Measurements from ENCODE around the gene STK38L. TPM values are rescaled to one million over a fixed set of nuclear protein-coding genes. Genes with fewer than 3 reads are reported as not detected.

STK38L gene
- polyA plus RNA-seq, 1 of the 3 experiments (the other 2 are of a cell fraction), result 4.7 TPM

- Histone ChIP-seq H4K20me1 (ENCODE audit: insufficient read depth) (no peaks in the 10 kb centered on the region), H3K79me2 (ENCODE audit: insufficient read depth) (no peaks in the 10 kb centered on the region), H3K4me2 (no peak overlapping the region), H3K9ac (no peak overlapping the region), H3K36me3 (replicated peaks in 1 of 2; ENCODE audit: control insufficient read depth in 1 of 2, insufficient read depth in 2 of 2, low read length in 1 of 2) (peaks cover 20 to 43% of the 10 kb centered on the region in 2 experiments), H2AFZ (ENCODE audit: low read depth) (no peak overlapping the region), H3K27ac (ENCODE audit: low read depth in 2 of 2, low read length in 1 of 2) (peak overlapping the region in 1 of 2 experiments; percentile 31; a peak in 1 of 4 replicates), H3F3A (replicated peaks; ENCODE audit: insufficient read depth) (peaks cover 5% of the 10 kb centered on the region), H3K4me1 (ENCODE audit: control insufficient read depth in 1 of 2, insufficient read depth in 2 of 2, low read depth in 1 of 2, low read length in 1 of 2) (peaks cover 0 to 4% of the 10 kb centered on the region in 2 experiments; a peak in 2 of 4 replicates), H3K9me2 (no peaks in the 10 kb centered on the region), H3K4me3 (ENCODE audit: low read depth in 2 of 2, low read length in 1 of 2) (no peak overlapping the region), H3K27me3 (ENCODE audit: insufficient read depth) (no peaks in the 10 kb centered on the region), H3K9me3 (no peaks in the 10 kb centered on the region)
- DNase-seq, result peak; percentile 24
- POLR2A ChIA-PET, result interaction anchor here (1.1 to 1.3 kb wide), 2 partner anchors 10 to 284 kb away, joined by 3 read pairs; partner anchors contain the start of gene MED21
- 93% methylated on average over 1 of the region's 1 CpG for WGBS (ENCODE audit: low lambda C conversion rate)
- CTCF ChIA-PET, result interaction anchor here (0.6 to 8.3 kb wide), 57 partner anchors 9 to 837 kb away, joined by 3 to 108 read pairs (median 4); partner anchors contain the start of genes BMAL2, ITPR2, MED21 and STK38L
- TF ChIP-seq ZBTB33 (IDR thresholded peaks at IDR 0.05; ENCODE audit: borderline replicate concordance, low read depth) (no peak), CTCF (IDR thresholded peaks at IDR 0.05) (peak; percentile 74), GABPA (IDR thresholded peaks at IDR 0.05; ENCODE audit: low read depth) (no peak), RAD21 (IDR thresholded peaks at IDR 0.05; ENCODE audit: low read length) (peak; percentile 65)
Observed at GRCh38 chr12:27305673-27306456, 61.8 kb downstream of the STK38L start.

DNA sequence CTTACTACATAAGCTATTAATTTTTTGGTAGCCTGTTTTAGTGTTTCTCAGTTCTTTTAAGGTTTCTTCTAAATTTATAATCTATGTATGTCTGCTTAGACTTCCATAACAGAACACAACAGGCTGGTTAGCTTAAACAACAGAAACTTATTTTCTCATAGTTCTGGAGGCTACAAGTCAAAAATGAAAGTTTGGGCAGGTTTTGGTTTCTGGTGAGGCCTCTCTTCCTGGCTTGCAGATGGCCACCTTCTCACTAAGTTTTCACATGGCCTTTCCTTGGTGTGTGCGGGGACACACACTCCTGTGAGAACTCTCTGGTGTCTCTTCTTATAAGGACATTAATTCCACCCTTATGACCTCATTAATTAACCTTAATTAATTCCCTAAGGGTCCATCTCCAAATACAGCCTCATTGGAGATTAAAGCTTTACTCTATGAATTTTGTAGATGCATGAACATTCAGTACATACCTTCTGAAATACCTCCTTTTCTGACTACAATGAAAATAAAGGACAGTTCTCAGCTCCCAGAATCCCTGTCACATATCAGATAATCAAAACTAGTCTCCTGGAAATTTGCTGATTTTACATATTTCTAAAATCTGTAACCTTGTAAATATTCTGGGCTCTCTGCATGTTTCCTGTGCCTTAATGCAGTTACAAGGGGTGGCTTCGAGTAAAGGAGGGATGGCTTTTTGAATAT is 65.4 kb downstream of the STK38L start:
- H4K20me1 ChIP-seq (ENCODE audit: insufficient read depth), result no peaks in the 10 kb centered on the region
- no peak overlapping the region for H3K4me2 ChIP-seq
- no peak overlapping the region for H3K9ac ChIP-seq
- H3K79me2 ChIP-seq (ENCODE audit: insufficient read depth), result no peaks in the 10 kb centered on the region; the same call in 1 of the 2 replicates
- peaks cover 26 to 51% of the 10 kb centered on the region in 2 experiments for H3K36me3 ChIP-seq (replicated peaks in 1 of 2; ENCODE audit: control insufficient read depth in 1 of 2, insufficient read depth in 2 of 2, low read length in 1 of 2)
- H3F3A ChIP-seq (replicated peaks; ENCODE audit: insufficient read depth), result peaks cover 5% of the 10 kb centered on the region
- H3K9me3 ChIP-seq, result no peaks in the 10 kb centered on the region
- H3K27me3 ChIP-seq (ENCODE audit: insufficient read depth), result no peaks in the 10 kb centered on the region
- no peak overlapping the region for H3K27ac ChIP-seq (ENCODE audit: low read depth in 2 of 2, low read length in 1 of 2)
- no peak overlapping the region for H2AFZ ChIP-seq (ENCODE audit: low read depth)
- POLR2A ChIA-PET, result no interaction called here
- WGBS (ENCODE audit: low lambda C conversion rate), result 89% methylated on average over 2 of the region's 2 CpGs
- H3K4me3 ChIP-seq (ENCODE audit: low read depth in 2 of 2, low read length in 1 of 2), result no peak overlapping the region
- CTCF ChIA-PET, result interaction anchor here (0.7 to 8.3 kb wide), 3 partner anchors 20 to 476 kb away, joined by 3 to 108 read pairs (median 4); partner anchors contain the start of genes ITPR2 and TM7SF3
- DNase-seq, result no peak
- peaks cover 0 to 4% of the 10 kb centered on the region in 2 experiments; a peak in 2 of 4 replicates for H3K4me1 ChIP-seq (ENCODE audit: control insufficient read depth in 1 of 2, insufficient read depth in 2 of 2, low read depth in 1 of 2, low read length in 1 of 2)
- no peaks in the 10 kb centered on the region for H3K9me2 ChIP-seq
- TF ChIP-seq, protein P1, sequence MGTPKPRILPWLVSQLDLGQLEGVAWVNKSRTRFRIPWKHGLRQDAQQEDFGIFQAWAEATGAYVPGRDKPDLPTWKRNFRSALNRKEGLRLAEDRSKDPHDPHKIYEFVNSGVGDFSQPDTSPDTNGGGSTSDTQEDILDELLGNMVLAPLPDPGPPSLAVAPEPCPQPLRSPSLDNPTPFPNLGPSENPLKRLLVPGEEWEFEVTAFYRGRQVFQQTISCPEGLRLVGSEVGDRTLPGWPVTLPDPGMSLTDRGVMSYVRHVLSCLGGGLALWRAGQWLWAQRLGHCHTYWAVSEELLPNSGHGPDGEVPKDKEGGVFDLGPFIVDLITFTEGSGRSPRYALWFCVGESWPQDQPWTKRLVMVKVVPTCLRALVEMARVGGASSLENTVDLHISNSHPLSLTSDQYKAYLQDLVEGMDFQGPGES (IDR thresholded peaks at IDR 0.05; ENCODE audit: low read depth, low read length), result no peak
- no peak for TF ChIP-seq JUND (IDR thresholded peaks at IDR 0.05)
- no peak for TF ChIP-seq EP300 (IDR thresholded peaks at IDR 0.05; ENCODE audit: borderline replicate concordance in 1 of 2, low read depth in 1 of 2, low read length in 1 of 2)
- TF ChIP-seq FOSL2 (IDR thresholded peaks at IDR 0.05; ENCODE audit: borderline replicate concordance, low read depth), result no peak
- TF ChIP-seq, protein P2, sequence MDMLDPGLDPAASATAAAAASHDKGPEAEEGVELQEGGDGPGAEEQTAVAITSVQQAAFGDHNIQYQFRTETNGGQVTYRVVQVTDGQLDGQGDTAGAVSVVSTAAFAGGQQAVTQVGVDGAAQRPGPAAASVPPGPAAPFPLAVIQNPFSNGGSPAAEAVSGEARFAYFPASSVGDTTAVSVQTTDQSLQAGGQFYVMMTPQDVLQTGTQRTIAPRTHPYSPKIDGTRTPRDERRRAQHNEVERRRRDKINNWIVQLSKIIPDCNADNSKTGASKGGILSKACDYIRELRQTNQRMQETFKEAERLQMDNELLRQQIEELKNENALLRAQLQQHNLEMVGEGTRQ (IDR thresholded peaks at IDR 0.05; ENCODE audit: borderline replicate concordance, low read depth, low read length), result no peak
- TF ChIP-seq POLR2AphosphoS5 (IDR thresholded peaks at IDR 0.05; ENCODE audit: low read depth, low read length), result no peak
- no peak for TF ChIP-seq ELF1 (IDR thresholded peaks at IDR 0.05)
- TF ChIP-seq NRF1 (IDR thresholded peaks at IDR 0.05; ENCODE audit: low read depth, low read length), result no peak
- TF ChIP-seq TCF12 (IDR thresholded peaks at IDR 0.05), result no peak
- TF ChIP-seq, protein P3, sequence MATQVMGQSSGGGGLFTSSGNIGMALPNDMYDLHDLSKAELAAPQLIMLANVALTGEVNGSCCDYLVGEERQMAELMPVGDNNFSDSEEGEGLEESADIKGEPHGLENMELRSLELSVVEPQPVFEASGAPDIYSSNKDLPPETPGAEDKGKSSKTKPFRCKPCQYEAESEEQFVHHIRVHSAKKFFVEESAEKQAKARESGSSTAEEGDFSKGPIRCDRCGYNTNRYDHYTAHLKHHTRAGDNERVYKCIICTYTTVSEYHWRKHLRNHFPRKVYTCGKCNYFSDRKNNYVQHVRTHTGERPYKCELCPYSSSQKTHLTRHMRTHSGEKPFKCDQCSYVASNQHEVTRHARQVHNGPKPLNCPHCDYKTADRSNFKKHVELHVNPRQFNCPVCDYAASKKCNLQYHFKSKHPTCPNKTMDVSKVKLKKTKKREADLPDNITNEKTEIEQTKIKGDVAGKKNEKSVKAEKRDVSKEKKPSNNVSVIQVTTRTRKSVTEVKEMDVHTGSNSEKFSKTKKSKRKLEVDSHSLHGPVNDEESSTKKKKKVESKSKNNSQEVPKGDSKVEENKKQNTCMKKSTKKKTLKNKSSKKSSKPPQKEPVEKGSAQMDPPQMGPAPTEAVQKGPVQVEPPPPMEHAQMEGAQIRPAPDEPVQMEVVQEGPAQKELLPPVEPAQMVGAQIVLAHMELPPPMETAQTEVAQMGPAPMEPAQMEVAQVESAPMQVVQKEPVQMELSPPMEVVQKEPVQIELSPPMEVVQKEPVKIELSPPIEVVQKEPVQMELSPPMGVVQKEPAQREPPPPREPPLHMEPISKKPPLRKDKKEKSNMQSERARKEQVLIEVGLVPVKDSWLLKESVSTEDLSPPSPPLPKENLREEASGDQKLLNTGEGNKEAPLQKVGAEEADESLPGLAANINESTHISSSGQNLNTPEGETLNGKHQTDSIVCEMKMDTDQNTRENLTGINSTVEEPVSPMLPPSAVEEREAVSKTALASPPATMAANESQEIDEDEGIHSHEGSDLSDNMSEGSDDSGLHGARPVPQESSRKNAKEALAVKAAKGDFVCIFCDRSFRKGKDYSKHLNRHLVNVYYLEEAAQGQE (IDR thresholded peaks at IDR 0.05; ENCODE audit: low read depth, low read length), result no peak
